KBM-7 (cell line): ENCODE data around the gene MIER2.

ENCODE experiments used
- DNase-seq: peaks from one replicate; pipeline ENCODE4 v3.0.0-alpha.2; 2015
- in situ Hi-C: fragments of 300-500 bp; cut with MboI; formaldehyde crosslinking; loops from 2 replicates; pipeline ENCODE4 v1.14.3; 2020; ENCODE audit warnings: low sequenced_read_pairs, low pct_unique_long_range_greater_than_20kb, mixed read lengths

Gene MIER2

DNA sequence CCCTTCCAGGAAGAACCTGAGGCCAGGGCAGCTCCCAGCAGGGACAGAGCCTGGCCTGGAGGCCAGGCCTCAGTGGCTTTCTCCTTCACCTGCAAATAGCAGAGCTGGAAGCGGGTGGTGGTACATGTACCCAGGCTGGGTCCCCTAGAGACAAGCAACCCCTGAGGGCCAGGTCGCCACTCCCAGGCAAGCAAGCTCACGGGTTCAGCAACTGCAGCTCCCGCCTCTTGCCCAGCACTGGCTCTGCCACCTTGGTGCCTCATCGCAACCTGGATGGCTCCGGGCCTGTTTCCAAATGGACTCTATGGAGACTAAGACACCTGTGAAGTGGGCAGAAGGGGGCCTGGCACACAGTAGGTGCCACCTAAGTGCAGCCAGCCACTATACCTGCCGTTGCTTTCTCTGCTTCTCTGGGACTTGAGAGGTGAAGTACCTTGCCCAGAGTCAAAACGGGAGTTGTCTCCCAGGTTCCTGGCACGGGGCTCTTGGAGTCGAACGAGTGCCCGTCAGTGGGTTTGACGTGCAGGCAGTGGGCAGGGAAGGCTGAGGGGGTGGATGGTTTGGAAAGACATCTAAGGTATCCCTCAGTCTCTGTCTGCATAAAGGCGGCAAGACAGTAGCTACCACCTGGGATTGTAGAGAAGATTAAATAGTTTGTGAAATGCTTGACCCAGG lies 51.0 kb downstream of the MIER2 start:
- no peak for DNase-seq
- in situ Hi-C loops = no loop called here

DNA sequence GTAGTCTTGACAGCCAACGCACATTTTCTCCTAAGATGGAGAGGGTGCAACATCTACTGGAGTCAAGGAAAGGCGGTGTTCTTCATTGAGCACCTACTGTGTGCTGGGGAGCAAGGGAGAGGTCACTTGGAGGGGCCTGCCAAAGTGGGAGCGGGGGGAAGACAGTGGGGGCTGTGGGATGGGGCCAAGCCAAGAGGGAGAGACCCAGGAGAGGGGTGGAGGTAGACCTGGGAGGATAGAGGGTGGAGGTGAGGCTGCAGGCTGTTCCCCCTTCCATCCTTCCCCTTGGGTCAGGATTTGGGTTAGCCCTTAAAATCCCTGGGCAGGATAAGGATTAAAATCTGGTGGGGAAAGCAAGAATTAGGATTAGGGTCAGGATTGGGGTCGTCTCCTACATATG lies 51.6 kb downstream of the MIER2 start:
- in situ Hi-C loops = no loop called here
- no peak for DNase-seq

DNA sequence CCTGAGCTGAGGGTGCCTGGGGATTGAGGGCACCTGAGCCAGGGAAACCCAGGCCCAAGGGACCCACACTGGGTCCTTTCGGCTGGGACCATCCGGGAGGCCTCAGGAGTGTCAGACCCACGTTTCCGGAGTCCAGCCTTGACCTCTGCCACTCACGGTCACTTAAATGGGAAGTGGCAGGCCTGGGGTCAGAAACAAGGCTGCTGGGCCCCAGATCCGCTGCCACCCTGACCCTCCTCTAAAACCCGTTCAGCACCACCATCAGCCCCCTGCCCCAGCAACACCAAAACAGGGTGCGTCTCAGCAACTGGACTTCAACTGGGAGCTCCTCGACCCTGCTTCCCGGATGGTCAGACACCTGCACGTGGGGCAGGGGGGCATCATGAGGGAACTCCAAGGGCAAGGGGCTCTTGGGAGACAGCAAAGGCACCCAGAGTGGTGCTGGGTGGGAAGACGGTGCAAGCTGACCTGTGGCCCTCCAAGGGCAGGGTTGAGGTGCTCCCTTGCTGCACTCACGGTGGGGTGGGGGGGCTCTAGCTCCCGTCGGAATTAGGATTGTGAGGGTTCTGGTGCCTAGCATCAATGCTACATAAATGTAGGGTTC lies 52.2 kb downstream of the MIER2 start:
- DNase-seq = no peak
- in situ Hi-C loops = no loop called here

DNA sequence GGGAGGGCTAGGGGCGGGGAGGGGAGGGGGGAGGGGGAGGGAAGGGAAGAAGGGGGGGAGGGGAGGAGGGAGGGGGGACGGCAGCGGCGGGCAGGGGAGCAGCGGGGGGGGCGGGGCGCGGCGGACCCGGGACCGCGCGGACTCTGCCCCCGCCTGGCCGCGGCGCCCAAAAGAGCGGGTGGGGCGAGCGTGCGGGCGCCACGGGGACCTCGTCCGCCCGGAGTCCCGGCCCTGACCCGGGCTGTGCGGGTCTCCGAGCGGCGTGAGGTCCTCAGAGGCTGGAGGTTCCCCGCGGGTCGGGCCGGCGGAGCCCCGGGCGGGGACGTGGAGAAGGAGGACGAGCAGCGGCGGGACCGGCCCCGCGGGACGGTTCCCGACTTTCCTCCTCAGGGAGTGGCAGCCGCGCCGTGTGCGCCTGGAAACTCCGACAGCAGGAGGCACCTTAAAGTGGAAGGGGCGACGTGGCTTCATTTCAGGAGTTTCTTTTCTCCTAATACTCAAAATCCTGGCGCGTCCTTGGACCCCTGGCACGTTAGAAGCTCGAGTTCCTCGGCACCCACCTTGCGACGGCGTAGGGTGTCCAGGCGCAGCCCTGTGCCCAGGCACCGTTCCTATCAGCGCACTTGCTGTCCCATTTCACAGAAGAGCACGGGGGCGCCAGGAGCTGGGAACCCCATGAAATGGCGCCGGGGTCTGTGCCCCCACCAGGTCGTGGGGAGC lies 52.9 kb downstream of the MIER2 start:
- no peak for DNase-seq
- in situ Hi-C loops = no loop called here

DNA sequence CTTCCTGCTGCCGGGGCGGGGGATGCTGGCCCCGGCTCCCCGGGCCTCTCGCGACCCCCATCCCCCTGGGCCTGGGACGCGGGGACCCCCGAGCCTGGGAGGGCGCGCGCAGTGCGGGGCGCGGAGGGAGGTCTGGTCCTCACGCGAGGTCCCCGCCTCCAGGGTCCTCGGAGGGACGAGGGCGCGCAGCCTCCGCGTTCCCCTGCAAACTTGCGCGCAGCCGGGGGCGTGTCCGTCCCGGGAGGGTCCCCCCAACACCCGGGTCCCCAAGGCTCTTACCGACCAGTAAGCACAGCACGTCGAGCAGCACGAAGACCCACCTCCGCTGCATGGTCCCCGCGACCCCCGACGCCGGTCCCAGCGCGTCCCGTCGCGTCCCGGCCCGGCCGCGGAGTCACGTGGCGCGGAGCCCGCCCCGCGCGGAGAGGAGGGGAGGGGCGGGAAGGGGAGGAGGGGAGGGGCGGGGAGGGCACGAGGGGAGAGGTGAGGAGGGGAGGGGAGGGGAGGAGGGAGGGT lies 53.5 kb downstream of the MIER2 start, which contains the start of gene PLPP2:
TSS of gene PLPP2 (minus strand) at position 398 of the 516 bp plus-strand sequence. CDS start at position 331, 67 bp downstream.
- no peak for DNase-seq
- in situ Hi-C loops = no loop called here

DNA sequence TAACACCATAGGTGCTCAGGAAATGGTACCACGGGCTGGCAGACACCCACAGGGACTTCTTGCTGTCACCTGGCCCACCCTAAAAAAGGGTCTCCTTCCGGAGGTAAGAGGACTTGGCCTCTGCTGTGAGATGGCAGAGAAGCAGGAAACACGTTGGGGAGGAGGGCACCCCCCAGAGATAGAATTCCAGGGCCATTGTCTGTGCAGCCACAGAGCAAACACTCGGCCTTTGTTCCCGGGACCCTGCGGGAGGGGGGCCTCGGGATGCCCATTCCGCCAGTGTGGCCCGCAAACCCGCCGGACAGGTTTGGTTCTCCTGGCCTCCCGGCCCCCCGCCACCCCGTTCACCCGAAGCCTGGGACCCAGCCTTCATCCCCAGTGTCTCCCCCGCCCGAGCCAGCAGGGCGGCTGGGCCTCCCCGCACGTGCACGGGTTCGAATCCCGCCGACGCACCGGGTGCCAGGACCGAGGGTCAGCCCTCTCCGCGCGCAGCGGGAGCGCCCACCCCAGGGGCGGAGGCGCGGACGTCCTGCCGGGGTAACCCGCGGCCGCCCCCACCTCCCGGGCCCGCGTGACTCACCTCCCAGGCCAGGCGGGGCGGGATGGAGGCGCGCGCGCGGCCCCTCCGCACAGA lies 54.1 kb downstream of the MIER2 start:
- in situ Hi-C loops = no loop called here
- DNase-seq = no peak

DNA sequence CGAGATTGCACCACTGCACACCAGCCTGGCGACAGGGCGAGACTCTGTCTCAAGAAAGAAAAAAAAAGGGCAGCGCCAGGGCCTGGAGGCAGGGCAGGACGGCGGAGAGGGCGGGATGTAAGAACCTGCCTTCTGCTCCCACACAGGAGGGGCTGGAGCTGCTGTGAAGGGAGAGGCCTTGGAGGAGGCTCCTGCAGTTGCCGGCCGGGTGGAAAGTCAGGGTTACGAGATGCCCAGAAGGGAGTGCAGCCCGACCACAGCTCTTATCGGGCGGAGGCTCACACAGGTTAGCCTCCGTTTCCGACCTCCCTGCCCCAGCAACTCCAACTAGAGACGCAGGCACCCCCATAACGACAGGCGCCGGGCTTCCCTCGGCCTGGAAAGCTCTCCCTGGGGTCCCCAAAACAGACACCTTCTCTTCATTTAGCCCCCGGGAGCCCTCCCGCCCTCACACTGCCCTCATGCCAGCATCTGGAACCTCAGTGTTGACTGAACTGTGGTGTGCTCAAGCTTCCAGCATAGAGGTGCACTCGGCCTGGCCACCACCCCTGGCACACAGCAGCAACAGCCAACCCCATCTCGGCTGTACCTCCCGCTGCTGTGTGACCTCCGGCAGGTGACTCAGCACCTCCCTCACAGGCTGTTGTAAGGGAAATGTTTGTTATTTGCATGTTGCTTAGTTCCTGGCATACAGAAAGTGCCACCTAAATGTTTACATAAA lies 54.8 kb downstream of the MIER2 start:
- DNase-seq = no peak
- in situ Hi-C loops = no loop called here

DNA sequence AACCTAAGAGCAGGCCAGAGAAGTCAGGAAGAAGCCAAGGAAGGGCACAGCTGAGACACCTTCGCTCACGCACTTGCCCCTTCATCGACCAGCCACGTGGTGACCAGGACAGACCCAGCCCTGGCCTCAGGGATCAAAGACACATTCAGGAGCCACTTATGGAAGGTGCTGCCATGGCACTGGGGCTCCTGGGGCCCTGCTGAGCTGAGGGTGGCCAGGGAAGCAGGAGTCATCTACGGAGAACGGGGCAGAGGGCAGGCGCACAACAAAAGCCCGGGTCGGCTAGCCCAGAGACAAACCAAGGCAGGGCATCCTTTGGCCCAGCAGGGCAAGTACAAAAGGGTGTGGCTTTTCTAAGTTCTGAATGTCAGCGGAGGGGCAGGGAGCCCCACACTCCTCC lies 55.7 kb downstream of the MIER2 start:
- in situ Hi-C loops = no loop called here
- DNase-seq = no peak

DNA sequence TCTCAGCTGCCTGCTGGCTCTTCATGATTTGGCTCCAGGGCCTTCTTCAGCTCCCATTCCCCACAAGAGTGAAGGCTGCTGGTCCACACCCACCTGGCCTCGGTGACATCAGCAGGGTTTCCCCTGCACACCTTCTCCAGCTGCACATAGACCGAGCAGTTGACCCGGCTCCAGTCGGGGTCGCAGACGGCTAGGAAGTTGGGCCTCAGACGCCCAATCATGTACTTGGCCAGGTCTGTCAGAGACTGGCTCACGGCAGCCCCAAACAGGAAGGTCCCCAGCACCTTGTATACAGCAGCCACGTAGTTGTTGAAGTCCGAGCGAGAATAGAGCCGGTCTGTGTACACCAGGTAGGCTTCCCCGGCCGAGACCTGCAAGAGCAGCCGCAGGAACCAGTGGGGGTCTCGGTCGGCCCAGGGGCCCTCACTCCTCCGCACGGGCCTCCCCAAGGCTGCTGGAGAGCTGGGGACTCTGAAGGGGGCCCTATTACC lies 57.2 kb downstream of the MIER2 start:
- no peak for DNase-seq
- in situ Hi-C loops = no loop called here

DNA sequence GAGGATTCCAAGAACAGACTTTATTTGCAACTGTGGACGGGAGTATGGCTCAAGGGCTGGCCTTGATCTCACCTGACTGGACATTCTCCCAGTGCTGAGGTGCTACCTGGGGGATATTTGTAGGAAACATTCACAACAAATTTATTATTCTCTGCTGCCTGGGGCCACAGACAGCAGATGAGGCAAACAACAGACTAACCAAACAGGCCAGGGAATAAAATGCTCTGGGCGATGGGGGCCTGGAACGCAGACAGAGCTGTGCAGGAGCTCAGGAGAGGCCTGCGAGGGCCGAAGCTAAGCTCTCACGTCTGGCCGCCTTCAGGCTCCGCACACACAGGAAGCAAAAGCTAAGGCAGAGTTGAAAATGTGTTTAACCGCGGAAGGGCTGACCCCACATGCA lies 61.2 kb downstream of the MIER2 start:
- no peak for DNase-seq
- in situ Hi-C loops = no loop called here

DNA sequence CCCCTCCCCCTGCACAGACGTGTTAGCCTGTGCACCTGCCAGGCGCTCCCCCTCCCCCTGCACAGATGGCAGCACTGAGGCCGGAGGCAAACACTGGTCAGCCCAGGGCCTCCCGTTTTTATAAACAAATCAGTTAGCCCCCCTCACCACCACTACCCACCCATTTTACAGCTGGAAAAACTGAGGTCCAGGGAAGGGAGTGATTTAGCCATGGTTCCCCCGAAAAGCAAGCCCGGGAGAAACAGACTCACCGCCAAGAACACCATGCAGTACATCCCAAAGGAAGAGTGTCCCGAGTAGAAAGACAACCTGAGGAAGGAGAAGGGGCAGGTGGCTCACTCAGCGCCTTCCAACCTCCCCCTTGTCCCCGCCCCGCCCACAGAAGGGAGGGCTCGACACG lies 62.1 kb downstream of the MIER2 start:
- DNase-seq = no peak
- in situ Hi-C loops = no loop called here

DNA sequence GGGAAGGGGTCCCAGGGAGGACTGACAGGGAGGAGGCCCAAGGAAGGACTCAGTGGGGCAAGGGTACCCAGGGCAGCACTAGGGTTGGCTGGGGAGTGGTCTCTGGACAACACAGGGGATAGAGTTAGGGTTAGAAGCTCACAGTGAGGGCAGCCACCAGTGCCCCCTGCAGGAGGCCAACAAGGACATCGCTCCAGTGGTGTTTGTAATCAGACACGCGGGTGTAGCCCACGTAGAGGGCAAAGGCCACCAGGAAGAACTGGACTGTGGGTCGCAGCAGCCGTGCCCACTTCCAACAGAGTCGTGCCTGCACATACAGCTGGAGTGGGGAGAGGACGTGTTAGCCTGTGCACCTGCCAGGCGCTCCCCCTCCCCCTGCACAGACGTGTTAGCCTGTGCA lies 62.6 kb downstream of the MIER2 start:
- no peak for DNase-seq
- in situ Hi-C loops = no loop called here

DNA sequence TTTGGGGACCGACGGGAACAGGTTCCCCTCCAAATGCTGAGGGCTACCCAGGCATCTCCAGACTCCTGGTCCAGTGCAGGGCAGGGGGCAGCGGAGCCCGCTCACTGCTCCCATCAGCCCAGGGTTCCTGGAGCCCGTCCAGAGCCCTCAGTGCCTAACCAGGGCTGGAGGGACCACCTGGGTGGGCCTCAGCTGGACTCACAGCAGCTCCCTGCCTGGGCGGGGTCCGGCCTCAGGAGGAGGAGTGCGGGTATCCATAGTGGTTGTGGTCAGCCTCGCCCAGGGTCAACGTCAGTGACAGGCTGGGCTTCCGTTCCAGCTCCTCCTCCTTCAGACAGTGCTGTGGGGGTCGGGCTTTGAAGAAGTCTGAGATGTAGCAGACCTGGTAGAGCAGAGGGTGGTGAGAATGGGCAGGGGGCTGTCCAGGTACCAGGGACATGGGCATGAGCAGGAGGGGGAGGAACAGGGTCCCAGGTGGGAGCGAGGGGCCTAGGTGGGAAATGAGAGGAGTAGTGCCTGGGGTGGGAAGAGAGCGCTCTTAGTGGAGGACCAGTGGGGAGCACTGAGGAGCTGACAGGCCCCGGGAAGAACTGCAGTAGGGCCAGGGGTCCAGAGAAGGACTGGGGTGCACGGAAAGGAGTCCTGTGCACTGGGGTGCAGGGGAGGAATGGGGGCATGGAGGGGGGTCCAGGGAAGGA lies 63.3 kb downstream of the MIER2 start:
- in situ Hi-C loops = no loop called here

DNA sequence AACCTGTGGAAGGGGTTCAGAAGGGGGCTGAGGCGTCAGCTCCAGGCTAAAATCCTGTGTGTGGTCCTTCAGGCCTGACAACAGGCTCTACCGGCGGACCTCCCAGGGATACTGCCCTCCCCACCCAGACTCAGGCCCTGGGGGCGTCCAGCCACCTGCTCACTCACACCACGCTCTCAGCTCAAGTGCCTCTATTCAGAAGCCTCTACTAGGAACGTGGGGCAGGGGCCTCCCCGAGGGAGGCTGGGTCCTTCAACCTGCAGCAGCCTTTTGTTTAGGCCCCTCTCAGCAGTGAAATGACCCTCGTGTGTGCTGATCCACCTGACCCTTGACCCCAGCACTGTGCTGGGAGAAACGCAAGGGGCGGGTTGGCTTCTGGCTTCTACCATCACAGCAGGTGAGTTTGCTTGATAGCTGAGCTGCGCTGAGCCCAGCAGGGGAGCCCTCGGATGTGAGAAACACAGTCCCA lies 64.0 kb downstream of the MIER2 start:
- in situ Hi-C loops = no loop called here
- DNase-seq = no peak

More for the DNA sequence above, 63.3 kb downstream of the MIER2 start:
- no peak for DNase-seq

DNA sequence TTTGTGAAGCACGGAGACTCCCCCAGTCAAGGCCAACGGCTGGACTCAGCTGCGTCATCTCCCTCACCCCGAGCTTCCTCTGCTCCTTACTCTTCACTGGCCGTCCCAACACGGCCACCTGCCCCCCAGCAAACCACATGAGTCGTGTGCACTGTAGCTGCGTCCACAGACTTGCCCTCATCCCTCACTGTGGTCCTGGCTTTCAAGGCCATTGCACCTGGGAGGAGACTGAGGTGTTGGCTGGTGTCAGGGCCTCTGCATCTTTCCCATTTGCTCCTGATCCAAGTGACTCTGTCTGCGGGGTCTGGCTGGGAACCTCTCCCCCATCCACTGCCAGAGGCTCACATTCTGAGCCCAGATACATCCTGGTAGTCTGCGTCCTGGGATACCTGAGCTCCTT lies 64.9 kb downstream of the MIER2 start:
- DNase-seq = no peak
- in situ Hi-C loops = no loop called here

DNA sequence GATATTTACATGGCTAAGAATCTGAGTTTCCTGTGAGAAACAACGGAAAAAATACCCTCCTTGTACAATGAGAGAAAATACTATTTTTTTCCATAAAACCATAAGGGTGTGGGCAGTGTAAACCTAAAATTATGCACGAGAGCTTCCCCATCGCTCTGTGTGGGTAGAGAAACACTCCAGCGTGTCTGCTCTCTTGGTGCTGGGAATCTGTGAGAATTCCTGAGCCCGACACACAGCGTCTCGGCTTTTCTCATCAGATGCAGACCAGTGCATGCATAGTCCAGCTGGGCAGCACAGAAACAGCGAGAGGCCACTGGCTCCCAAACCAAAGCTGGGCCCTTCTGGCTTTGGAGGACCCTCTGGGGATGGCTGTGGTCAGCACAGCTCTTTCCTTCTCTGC lies 65.4 kb downstream of the MIER2 start:
- no peak for DNase-seq
- in situ Hi-C loops = no loop called here

DNA sequence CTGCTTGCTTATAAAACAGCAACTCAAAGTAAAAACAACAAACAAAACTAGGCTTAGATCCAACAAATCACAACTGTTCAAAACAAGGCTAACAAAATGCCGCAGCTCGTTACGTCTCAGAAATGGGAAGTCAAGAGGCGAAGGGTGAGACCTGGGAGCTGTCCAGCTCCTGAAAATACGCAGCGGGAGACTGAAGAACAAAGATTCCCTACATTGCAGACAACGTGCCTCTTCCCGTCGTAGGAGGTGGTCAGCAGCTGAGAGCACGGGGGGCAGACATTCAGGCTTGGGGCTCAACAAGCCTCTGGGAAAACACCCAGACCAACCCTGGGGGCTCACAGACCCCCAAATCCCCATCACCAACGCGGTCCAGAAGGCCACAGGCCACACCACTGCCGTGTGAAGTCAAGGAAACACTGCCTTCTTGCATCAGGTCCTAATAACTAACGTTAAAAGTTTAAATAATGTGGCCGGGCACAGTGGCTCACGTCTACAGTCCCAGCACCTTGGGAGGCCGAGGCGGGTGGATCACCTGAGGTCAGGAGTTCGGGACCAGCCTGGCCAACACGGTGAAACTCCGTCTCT lies 66.9 kb downstream of the MIER2 start:
- DNase-seq = peak; percentile 61
- in situ Hi-C loops = no loop called here

DNA sequence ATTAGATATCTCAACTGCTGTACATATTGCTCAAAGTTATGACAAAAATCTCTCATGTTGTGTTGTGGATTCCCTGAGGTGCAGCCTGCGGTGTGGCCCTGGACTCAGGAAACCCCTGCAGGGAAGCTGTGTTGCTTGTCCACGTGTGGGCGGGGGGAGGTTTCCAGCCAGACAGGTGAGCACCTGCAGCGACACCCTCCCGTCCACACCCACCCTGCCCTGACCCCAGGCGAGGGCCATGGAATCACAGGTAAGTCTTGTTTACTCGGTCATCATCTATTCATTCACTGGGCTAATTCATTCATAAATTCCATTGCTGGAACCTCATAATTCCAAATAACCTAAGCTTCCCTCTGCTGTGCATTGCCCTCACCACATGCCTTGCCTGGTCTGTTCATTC lies 67.5 kb downstream of the MIER2 start:
- in situ Hi-C loops = no loop called here

More for the DNA sequence above, 67.5 kb downstream of the MIER2 start:
- no peak for DNase-seq
